Neuronal stem cell (in vitro differentiated cells): ENCODE results near the gene SLC25A43.

Experiments
- DNase-seq: peaks from one replicate; pipeline ENCODE4 v3.0.0-alpha.2; 2013; ENCODE audit warnings: low spot score
- H2AFZ ChIP-seq: one replicate; pipeline ENCODE4 v1.6.1; 2013; ENCODE audit warnings: mild to moderate bottlenecking, low read length, inconsistent platforms
- H2AK5ac ChIP-seq: 2 replicates; pipeline ENCODE4 v1.6.1; 2013; ENCODE audit warnings: low read depth, mild to moderate bottlenecking, inconsistent platforms, low read length, moderate library complexity, mixed read lengths
- H2BK120ac ChIP-seq: 2 replicates; pipeline ENCODE4 v1.6.1; 2013; ENCODE audit warnings: low read depth, mild to moderate bottlenecking, inconsistent platforms, low read length, moderate library complexity, mixed read lengths
- H2BK12ac ChIP-seq: one replicate; pipeline ENCODE4 v1.6.1; 2013; ENCODE audit warnings: low read length, inconsistent platforms
- H2BK15ac ChIP-seq: 2 replicates; pipeline ENCODE4 v1.6.1; 2013; ENCODE audit warnings: mild to moderate bottlenecking, low read length, inconsistent platforms, mixed read lengths
- H2BK5ac ChIP-seq: one replicate; pipeline ENCODE4 v1.6.1; 2013; ENCODE audit warnings: inconsistent platforms, mild to moderate bottlenecking, low read length, moderate library complexity
- H3K14ac ChIP-seq: one replicate; pipeline ENCODE4 v1.6.1; 2013; ENCODE audit warnings: low read length, inconsistent platforms
- H3K18ac ChIP-seq: 2 replicates; pipeline ENCODE4 v1.6.1; 2013; ENCODE audit warnings: low read length, inconsistent platforms
- H3K23ac ChIP-seq: 2 replicates; pipeline ENCODE4 v1.6.1; 2013; ENCODE audit warnings: low read depth, mild to moderate bottlenecking, mixed read lengths, low read length, inconsistent platforms; ENCODE audit not compliant: poor library complexity
- H3K27ac ChIP-seq: replicated peaks from 3 replicates; pipeline ENCODE4 v1.5.1; 2013; ENCODE audit warnings: low read length, inconsistent platforms
- H3K27me3 ChIP-seq, 3 experiments: 2 replicates each; pipeline ENCODE4 v1.6.1; 2013; ENCODE audit warnings: low read length in 3 of 3, mild to moderate bottlenecking in 2 of 3, inconsistent platforms in 1 of 3, low read depth in 1 of 3, mixed read lengths in 1 of 3, moderate library complexity in 1 of 3; ENCODE audit not compliant: control insufficient read depth in 3 of 3, insufficient read depth in 3 of 3
- H3K36me3 ChIP-seq, 2 donors: replicated peaks in 1 of 2; 2 replicates each; pipeline ENCODE4 v1.6.1; 2013; ENCODE audit warnings: low read length in 2 of 2; ENCODE audit not compliant: control insufficient read depth in 2 of 2, insufficient read depth in 2 of 2
- H3K4ac ChIP-seq: 2 replicates; pipeline ENCODE4 v1.6.1; 2013; ENCODE audit warnings: inconsistent platforms, mild to moderate bottlenecking, low read length, moderate library complexity
- H3K4me1 ChIP-seq, 2 donors: 1 replicate in 1 of 2; 2 replicates in 1 of 2; pipeline ENCODE4 v1.6.1; 2013; ENCODE audit warnings: low read length in 2 of 2, low read depth in 1 of 2; ENCODE audit not compliant: control insufficient read depth in 2 of 2, insufficient read depth in 1 of 2
- H3K4me2 ChIP-seq: one replicate; pipeline ENCODE4 v1.6.1; 2013; ENCODE audit warnings: mild to moderate bottlenecking, low read length, inconsistent platforms; ENCODE audit not compliant: insufficient read depth, poor library complexity, severe bottlenecking
- H3K4me3 ChIP-seq, 2 donors: 2 replicates each; pipeline ENCODE4 v1.5.1; 2013; ENCODE audit warnings: low read length in 2 of 2, mild to moderate bottlenecking in 2 of 2, inconsistent platforms in 1 of 2, moderate library complexity in 1 of 2
- H3K79me1 ChIP-seq: one replicate; pipeline ENCODE4 v1.6.1; 2013; ENCODE audit warnings: low read depth, mild to moderate bottlenecking, inconsistent platforms, low read length, moderate library complexity
- H3K9ac ChIP-seq: one replicate; pipeline ENCODE4 v1.6.1; 2013; ENCODE audit warnings: mild to moderate bottlenecking, low read depth, low read length, inconsistent platforms; ENCODE audit not compliant: poor library complexity
- H3K9me3 ChIP-seq, 2 donors: replicated peaks in 1 of 2; 2 replicates each; pipeline versions ENCODE3 to v1.6.1; 2013; ENCODE audit warnings: low read length in 2 of 2, mild to moderate bottlenecking in 2 of 2, inconsistent platforms in 1 of 2, low read depth in 1 of 2, mixed read lengths in 1 of 2, moderate library complexity in 1 of 2; ENCODE audit not compliant: control insufficient read depth in 2 of 2, insufficient read depth in 1 of 2
- H4K8ac ChIP-seq: one replicate; pipeline ENCODE4 v1.6.1; 2013; ENCODE audit warnings: low read depth, mild to moderate bottlenecking, inconsistent platforms, low read length, moderate library complexity
- H4K91ac ChIP-seq: one replicate; pipeline ENCODE4 v1.6.1; 2013; ENCODE audit warnings: low read length, low read depth, mild to moderate bottlenecking, inconsistent platforms; ENCODE audit not compliant: poor library complexity
- WGBS, 2 donors: extraction: QIAGEN DNeasy Blood & Tissue Kit; methylation state at CpG; one replicate each; pipeline ENCODE4 v1.1.7; 2013; ENCODE audit warnings: missing lambda C conversion rate in 2 of 2, mixed read lengths in 1 of 2; ENCODE audit not compliant: insufficient read length in 2 of 2, insufficient replicate concordance in 1 of 2; ENCODE audit errors: extremely low coverage in 2 of 2; 5-methylcytosine and 5-hydroxymethylcytosine counted together

Gene SLC25A43

DNA sequence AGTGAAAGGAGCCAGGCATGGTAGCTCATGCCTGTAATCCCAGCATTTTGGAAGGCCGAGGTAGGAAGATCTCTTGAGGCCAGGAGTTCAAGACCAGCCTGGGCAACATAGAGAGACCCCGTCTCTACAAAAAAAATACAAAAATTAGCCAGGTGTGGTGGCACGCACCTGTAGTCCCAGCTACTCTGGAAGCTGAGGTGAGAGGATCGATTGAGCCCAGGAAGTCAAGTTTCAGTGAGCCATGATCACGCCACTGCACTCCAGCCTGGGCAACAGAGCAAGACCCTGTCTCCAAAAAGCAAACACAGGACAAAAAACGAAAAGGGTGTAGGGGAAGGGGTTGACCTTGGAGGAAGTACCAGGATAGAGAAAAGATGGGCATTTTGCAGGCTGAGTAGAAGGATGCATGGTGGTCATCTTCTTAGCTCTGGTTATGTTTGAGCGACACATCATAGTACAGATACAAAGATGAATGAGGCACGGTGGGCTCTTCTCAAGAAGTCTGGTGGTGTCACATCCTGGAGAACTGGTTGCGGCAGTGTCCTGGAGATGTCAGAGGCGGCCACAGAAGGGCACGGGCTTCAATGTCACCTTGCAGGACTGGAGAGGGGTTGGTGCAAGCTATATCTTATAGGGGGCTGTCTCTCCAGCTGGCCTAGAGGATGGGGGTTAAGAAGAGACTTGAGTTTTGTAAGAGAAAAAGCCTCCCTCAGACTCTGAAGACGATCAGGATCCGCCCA is 101.1 kb downstream of the SLC25A43 start:
- no peaks in the 10 kb centered on the region for H3K27me3 ChIP-seq
- H3K14ac ChIP-seq = no peak overlapping the region
- H3K9ac ChIP-seq = no peak overlapping the region
- H2AK5ac ChIP-seq = no peak overlapping the region
- H3K18ac ChIP-seq = no peak overlapping the region
- H2BK120ac ChIP-seq = no peak overlapping the region
- H2BK5ac ChIP-seq = no peak overlapping the region
- no peak overlapping the region for H2AFZ ChIP-seq
- no peak overlapping the region for H3K4ac ChIP-seq
- H3K27ac ChIP-seq = no peak overlapping the region
- no peak for DNase-seq
- H2BK12ac ChIP-seq = no peak overlapping the region
- H3K4me3 ChIP-seq = no peak overlapping the region
- no peaks in the 10 kb centered on the region for H3K36me3 ChIP-seq
- H3K4me1 ChIP-seq = peaks cover 0 to 2% of the 10 kb centered on the region in 2 donors
- no peaks in the 10 kb centered on the region for H3K79me1 ChIP-seq
- H4K8ac ChIP-seq = no peak overlapping the region
- H3K9me3 ChIP-seq = no peaks in the 10 kb centered on the region
- H2BK15ac ChIP-seq = no peak overlapping the region
- H4K91ac ChIP-seq = no peak overlapping the region
- H3K23ac ChIP-seq = no peak overlapping the region
- whole genome bisulfite sequencing, 2 donors = no CpG with 5 or more reads among the region's 13 CpGs
- no peak overlapping the region for H3K4me2 ChIP-seq

DNA sequence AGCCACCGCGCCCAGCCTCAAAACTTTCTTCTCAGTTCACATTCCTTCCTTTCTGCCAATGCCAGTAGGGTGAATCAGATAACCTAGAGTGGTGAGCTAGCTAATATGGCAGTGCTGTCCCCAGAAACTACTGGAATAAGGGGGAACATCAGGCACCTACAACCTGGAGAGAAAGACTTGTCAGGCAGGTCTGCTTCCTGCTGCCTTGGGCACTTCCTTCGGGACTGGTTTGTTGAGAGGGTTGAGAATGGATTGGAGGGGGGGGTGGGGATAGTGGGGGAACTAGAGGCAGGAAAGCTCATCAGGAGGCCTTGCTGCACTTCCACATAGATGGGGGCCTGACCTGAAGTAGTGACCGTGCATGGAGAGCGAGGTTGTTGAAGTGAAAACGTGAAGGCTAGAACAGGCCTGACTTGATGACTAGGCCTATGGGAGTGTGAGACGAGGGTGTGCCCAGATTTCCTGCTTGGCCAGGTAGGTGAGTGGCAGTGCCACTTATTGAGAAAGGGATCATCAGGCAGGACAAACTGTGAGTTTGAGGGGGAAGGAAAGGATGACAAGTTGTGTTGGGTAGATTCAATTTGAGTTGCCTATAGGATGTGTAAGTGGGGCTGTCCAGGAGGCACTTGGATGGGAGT is 102.5 kb downstream of the SLC25A43 start:
- H3K4me2 ChIP-seq = no peak overlapping the region
- no peak overlapping the region for H4K91ac ChIP-seq
- H2BK15ac ChIP-seq = no peak overlapping the region
- H3K4me3 ChIP-seq = no peak overlapping the region
- no peak overlapping the region for H3K27ac ChIP-seq
- no peak for DNase-seq
- no CpG with 5 or more reads among the region's 7 CpGs for WGBS, 2 donors
- no peak overlapping the region for H3K9ac ChIP-seq
- H2BK12ac ChIP-seq = no peak overlapping the region
- no peak overlapping the region for H2AK5ac ChIP-seq
- H3K9me3 ChIP-seq = no peaks in the 10 kb centered on the region
- H3K18ac ChIP-seq = no peak overlapping the region
- H3K14ac ChIP-seq = no peak overlapping the region
- H2BK120ac ChIP-seq = no peak overlapping the region
- no peaks in the 10 kb centered on the region for H3K36me3 ChIP-seq
- no peak overlapping the region for H2BK5ac ChIP-seq
- H3K23ac ChIP-seq = no peak overlapping the region
- H3K79me1 ChIP-seq = no peaks in the 10 kb centered on the region
- no peaks in the 10 kb centered on the region for H3K4me1 ChIP-seq
- no peak overlapping the region for H2AFZ ChIP-seq
- no peak overlapping the region for H3K4ac ChIP-seq
- no peaks in the 10 kb centered on the region for H3K27me3 ChIP-seq
- no peak overlapping the region for H4K8ac ChIP-seq

DNA sequence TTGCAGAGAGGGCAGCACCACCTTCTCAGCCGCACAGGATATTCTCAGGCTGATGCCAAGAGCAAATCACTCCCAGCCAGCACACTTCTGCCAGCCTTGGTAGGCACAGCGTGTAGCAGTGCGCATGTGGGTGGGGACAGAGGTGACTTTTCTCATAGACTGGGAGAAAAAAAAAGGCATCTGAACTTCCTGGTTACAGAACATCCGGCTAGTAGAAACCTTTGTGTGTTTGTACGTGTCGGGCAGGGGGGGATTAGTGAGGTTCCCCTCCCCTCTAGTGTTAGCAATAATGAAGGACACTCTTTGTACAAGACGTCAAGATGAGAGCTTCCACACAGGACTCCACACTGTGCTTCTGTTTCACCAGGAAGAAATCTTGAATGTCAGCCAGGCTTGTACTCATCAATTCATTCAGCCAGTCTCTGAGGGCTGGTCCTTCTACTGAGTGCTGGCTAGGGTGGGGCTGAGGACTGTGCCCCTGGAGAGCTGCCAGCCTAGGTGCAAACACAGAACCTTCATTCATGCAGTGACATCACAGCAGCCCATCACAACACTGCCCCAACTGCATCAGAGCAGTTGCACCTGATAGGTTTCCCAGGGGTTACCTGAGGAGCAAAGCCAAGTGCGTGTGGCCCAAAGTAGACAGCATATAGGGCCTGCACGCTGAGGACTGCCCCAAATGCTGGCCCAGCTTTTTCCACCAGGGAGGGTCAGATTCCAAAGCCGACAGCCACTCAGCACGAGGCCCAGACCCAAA is 103.8 kb downstream of the SLC25A43 start:
- H2BK12ac ChIP-seq = no peak overlapping the region
- H3K36me3 ChIP-seq = no peaks in the 10 kb centered on the region
- H3K18ac ChIP-seq = no peak overlapping the region
- no peak for DNase-seq
- no peak overlapping the region for H4K91ac ChIP-seq
- no peak overlapping the region for H2AK5ac ChIP-seq
- no peak overlapping the region for H3K4me2 ChIP-seq
- H3K4me3 ChIP-seq = no peak overlapping the region
- H3K23ac ChIP-seq = no peak overlapping the region
- H3K4ac ChIP-seq = no peak overlapping the region
- no peaks in the 10 kb centered on the region for H3K79me1 ChIP-seq
- H2BK15ac ChIP-seq = no peak overlapping the region
- no peak overlapping the region for H3K9ac ChIP-seq
- peak overlapping the region; percentile 50 for H2AFZ ChIP-seq
- H2BK120ac ChIP-seq = no peak overlapping the region
- no CpG with 5 or more reads among the region's 11 CpGs for WGBS, 2 donors
- H3K27me3 ChIP-seq = no peaks in the 10 kb centered on the region
- no peak overlapping the region for H2BK5ac ChIP-seq
- no peak overlapping the region for H4K8ac ChIP-seq
- H3K14ac ChIP-seq = no peak overlapping the region
- no peaks in the 10 kb centered on the region for H3K4me1 ChIP-seq
- H3K27ac ChIP-seq = no peak overlapping the region
- H3K9me3 ChIP-seq = no peaks in the 10 kb centered on the region

DNA sequence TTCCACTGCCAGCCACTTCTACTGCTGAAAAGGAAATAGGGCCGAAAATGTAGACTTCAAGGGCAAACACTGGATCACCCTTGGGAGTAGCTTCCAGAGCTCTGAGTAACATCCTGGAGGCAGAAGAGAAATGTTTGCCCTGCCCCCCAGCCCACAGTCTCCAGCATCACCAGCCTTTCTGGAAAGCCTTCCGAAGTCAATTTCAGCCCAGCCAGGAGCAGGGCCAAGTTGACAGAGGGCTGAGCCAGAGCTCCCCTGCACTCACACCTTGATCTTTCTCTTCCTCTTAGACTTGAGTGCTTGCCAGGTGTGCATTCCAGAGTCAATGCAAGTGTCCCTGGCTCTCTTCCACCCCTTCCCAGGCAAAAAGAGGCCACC is 104.3 kb downstream of the SLC25A43 start:
- no peaks in the 10 kb centered on the region for H3K79me1 ChIP-seq
- H2BK12ac ChIP-seq = no peak overlapping the region
- no peak overlapping the region for H3K27ac ChIP-seq
- no peak overlapping the region for H3K23ac ChIP-seq
- no peaks in the 10 kb centered on the region for H3K4me1 ChIP-seq
- no peak overlapping the region for H3K4me3 ChIP-seq
- no peak for DNase-seq
- no peaks in the 10 kb centered on the region for H3K36me3 ChIP-seq
- H2AK5ac ChIP-seq = no peak overlapping the region
- no peaks in the 10 kb centered on the region for H3K27me3 ChIP-seq
- H3K4ac ChIP-seq = no peak overlapping the region
- no peak overlapping the region for H2BK15ac ChIP-seq
- peak overlapping the region; percentile 19 for H2AFZ ChIP-seq
- H4K8ac ChIP-seq = no peak overlapping the region
- H3K18ac ChIP-seq = no peak overlapping the region
- no peak overlapping the region for H2BK120ac ChIP-seq
- no peaks in the 10 kb centered on the region for H3K9me3 ChIP-seq
- H2BK5ac ChIP-seq = no peak overlapping the region
- H3K4me2 ChIP-seq = no peak overlapping the region
- no peak overlapping the region for H3K9ac ChIP-seq
- no peak overlapping the region for H3K14ac ChIP-seq
- H4K91ac ChIP-seq = no peak overlapping the region
- WGBS, 2 donors = no CpG with 5 or more reads among the region's 2 CpGs
